Upper lobe of right lung (tissue), 1 donor: Measurements from ENCODE around the gene DKK1. TPM values are rescaled to one million over a fixed set of nuclear protein-coding genes. Genes with fewer than 3 reads are reported as not detected.

Experiments used
- ATAC-seq: fragments of 200-7000 bp; cut with Tn5 transposase; one replicate; pipeline ENCODE4 v1.9.1; 2020; ENCODE audit warnings: mild to moderate bottlenecking, moderate library complexity
- DNase-seq: peaks from one replicate; pipeline ENCODE4 v3.0.0-alpha.2; 2020
- H3K27ac ChIP-seq: fragments of 200-600 bp; one replicate; pipeline ENCODE4 v1.8.0; 2022
- H3K27me3 ChIP-seq: fragments of 200-600 bp; one replicate; pipeline ENCODE4 v1.8.0; 2022; ENCODE audit warnings: mild to moderate bottlenecking
- H3K36me3 ChIP-seq: fragments of 200-600 bp; one replicate; pipeline ENCODE4 v1.8.0; 2022
- H3K4me1 ChIP-seq: fragments of 200-600 bp; one replicate; pipeline ENCODE4 v1.8.0; 2022
- H3K4me3 ChIP-seq: fragments of 200-600 bp; one replicate; pipeline ENCODE4 v1.8.0; 2022; ENCODE audit warnings: mild to moderate bottlenecking
- H3K9me3 ChIP-seq: fragments of 200-600 bp; one replicate; pipeline ENCODE4 v1.8.0; 2022
- intact Hi-C: fragments of 100-400 bp; cut with DNase I; formaldehyde crosslinking; loops from one replicate; pipeline ENCODE4 v1.11.0; 2022
- total RNA-seq: library from RNA; stranded (reverse); fragmentation: NEBNext Ultra II Directional; extraction: Animal tissue kit (Norgen Biotek cat#: 25700); gene quantifications from one replicate; pipeline ENCODE4 v1.2.1, GENCODE V29; 2021
- TF ChIP-seq, protein P1 (sequence below): fragments of 200-600 bp; IDR thresholded peaks from one replicate; pipeline ENCODE4 v1.8.0; 2022; ENCODE audit warnings: antibody characterized with exemption
- donor health status: DM: no; HTN: yes; CAD: no; lungs with severe emphysema.

The DKK1 gene
- total RNA-seq, 1 donor from 2014 or later = 3.7 TPM

DNA sequence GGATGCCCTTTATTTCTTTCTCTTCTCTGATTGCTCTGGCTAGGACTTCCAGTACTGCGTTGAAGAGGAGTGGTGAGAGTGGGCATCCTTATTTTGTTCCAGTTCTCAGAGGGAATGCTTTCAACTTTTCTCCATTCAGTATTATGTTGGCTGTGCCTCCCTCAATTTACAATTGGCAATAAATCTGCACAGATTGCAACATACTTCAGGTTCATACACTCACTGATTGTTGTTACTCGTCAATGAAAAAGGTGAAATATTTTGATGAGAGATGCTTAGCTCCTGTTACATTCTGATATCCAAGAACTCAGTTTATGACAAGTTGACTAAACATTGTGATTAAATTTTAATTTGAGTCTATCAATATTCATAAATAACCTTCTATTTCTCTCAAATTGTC, 37.9 kb upstream of the DKK1 start:
- TF ChIP-seq, protein P1, sequence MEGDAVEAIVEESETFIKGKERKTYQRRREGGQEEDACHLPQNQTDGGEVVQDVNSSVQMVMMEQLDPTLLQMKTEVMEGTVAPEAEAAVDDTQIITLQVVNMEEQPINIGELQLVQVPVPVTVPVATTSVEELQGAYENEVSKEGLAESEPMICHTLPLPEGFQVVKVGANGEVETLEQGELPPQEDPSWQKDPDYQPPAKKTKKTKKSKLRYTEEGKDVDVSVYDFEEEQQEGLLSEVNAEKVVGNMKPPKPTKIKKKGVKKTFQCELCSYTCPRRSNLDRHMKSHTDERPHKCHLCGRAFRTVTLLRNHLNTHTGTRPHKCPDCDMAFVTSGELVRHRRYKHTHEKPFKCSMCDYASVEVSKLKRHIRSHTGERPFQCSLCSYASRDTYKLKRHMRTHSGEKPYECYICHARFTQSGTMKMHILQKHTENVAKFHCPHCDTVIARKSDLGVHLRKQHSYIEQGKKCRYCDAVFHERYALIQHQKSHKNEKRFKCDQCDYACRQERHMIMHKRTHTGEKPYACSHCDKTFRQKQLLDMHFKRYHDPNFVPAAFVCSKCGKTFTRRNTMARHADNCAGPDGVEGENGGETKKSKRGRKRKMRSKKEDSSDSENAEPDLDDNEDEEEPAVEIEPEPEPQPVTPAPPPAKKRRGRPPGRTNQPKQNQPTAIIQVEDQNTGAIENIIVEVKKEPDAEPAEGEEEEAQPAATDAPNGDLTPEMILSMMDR = no peak
- intact Hi-C loops = no loop called here
- DNase-seq = no peak
- H3K27me3 ChIP-seq = no peaks in the 10 kb centered on the region
- no peaks in the 10 kb centered on the region for H3K9me3 ChIP-seq
- no peaks in the 10 kb centered on the region for H3K36me3 ChIP-seq
- H3K4me1 ChIP-seq = no peaks in the 10 kb centered on the region
- no peak overlapping the region for H3K27ac ChIP-seq
- ATAC-seq = no peak
- no peak overlapping the region for H3K4me3 ChIP-seq

DNA sequence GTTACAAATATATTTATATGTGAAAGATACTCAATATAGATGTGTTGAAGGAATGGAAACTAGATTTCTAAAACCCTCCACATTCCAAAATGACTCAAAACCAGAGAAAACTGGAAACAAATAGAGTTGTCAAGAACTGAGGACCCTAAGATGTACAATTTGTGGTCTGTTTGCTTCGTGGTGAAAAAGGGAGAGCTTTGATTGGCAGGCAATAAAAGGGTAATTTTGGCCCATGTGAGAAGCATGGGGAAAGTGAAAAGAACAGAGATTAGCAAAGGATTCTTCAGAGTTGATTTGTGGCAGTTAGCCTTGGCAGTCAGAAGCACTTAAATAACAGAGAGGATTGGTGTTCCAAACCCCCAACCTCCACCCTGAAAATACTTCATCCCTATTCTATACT, 37.1 kb upstream of the DKK1 start:
- H3K9me3 ChIP-seq = no peaks in the 10 kb centered on the region
- H3K4me3 ChIP-seq = no peak overlapping the region
- no peaks in the 10 kb centered on the region for H3K27me3 ChIP-seq
- no peak overlapping the region for H3K27ac ChIP-seq
- no peaks in the 10 kb centered on the region for H3K4me1 ChIP-seq
- intact Hi-C loops = no loop called here
- DNase-seq (no peak), ATAC-seq (no peak)
- H3K36me3 ChIP-seq = no peaks in the 10 kb centered on the region
- TF ChIP-seq, protein P1 = no peak

DNA sequence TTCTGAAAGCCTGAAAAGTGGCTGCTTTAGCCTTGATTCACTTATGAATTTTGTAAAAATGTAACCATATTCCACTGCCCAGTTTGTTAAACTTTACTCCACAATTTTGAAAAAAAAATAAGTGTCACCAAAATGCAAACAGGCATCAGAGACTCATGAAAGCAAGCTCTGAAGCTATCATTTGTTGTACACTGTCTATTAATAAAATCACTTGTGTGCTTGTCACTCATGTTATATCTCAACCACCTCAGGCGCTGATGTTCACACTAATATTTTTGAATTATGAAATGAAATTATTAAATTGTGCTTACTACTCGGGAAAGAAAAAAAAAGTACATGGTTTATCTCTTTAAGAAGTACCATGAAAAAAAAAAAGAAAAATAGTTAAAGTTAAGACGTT, 34.5 kb upstream of the DKK1 start:
- DNase-seq (no peak), ATAC-seq (no peak)
- Histone ChIP-seq H3K9me3 (no peaks in the 10 kb centered on the region), H3K27me3 (no peaks in the 10 kb centered on the region), H3K4me3 (no peak overlapping the region), H3K4me1 (no peaks in the 10 kb centered on the region), H3K27ac (no peak overlapping the region), H3K36me3 (no peaks in the 10 kb centered on the region)
- TF ChIP-seq, protein P1 = no peak
- intact Hi-C loops = no loop called here

DNA sequence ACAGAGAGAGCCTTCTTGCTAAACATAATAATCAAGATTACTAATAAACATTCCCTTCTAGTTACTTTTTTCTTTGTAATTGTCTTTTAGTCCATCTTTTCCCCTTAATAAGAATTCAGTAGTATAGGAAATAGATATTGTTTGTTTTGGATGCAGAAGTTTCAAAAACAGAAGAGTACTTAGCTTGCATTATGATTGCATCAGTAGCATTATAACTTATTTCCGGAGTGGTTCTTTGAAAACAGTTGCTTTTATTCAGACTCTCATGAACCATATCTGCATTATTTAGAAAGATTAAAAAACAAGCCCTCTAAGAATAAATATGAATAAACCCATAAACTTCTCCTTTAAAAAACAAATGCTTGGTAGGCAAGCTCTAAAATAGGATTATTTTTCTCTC, 34.0 kb upstream of the DKK1 start:
- Histone ChIP-seq H3K4me1 (no peaks in the 10 kb centered on the region), H3K9me3 (no peaks in the 10 kb centered on the region), H3K27me3 (no peaks in the 10 kb centered on the region), H3K27ac (no peak overlapping the region), H3K36me3 (no peaks in the 10 kb centered on the region), H3K4me3 (no peak overlapping the region)
- no peak for DNase-seq
- intact Hi-C loops = no loop called here
- ATAC-seq = no peak
- TF ChIP-seq, protein P1 = no peak

DNA sequence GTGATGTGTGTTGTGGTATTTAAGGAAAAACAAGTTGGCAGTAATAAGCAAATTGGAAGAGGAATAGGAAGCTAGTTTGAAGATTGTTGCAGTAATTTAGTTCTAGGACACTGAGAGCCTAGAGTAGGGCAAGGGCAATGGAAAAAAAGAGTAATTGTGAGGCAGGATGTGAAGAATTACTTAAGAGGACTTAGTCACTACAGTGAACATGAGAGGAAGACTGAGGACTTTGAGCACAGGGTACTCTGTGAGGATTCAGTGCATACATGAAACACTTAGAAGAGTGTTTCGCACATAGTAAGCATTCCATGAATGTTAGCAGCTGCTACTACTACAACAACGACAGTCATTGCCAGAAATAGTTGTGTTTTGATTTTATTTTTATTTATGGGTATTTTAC, 30.9 kb upstream of the DKK1 start:
- Histone ChIP-seq H3K4me3 (no peak overlapping the region), H3K9me3 (no peaks in the 10 kb centered on the region), H3K27me3 (no peaks in the 10 kb centered on the region), H3K36me3 (no peaks in the 10 kb centered on the region), H3K4me1 (no peaks in the 10 kb centered on the region), H3K27ac (no peak overlapping the region)
- TF ChIP-seq, protein P1 = no peak
- DNase-seq (no peak), ATAC-seq (no peak)
- intact Hi-C loops = no loop called here

DNA sequence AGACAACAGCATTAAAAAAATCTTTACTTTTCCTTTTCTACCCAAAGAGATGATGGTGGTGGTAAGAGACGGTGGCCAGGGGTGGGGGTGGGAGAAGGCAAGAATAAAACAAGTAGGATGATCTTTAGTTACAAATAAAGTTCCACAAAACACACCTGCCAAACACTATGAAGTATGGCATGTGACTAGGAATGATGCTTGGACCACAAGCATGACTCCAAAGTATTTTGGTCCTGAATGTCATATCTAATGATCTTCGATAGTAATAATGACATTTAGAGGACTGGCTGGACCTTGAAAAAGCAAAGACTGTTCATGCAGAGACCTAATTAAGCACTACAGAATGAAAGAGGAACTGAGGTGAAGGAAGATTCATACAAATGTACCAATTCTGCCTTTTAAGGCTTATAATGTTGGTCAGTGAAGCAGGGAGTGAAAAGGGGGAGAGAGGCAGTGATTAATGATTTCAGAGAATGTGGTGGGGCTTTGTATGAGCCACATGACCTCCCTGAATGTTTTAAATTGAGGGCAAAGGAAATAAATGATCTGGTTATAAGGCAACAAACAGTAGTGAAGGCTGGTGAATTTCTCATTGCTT, 29.6 kb upstream of the DKK1 start:
- no peak overlapping the region for H3K4me3 ChIP-seq
- no peaks in the 10 kb centered on the region for H3K9me3 ChIP-seq
- DNase-seq (no peak), ATAC-seq (no peak)
- H3K4me1 ChIP-seq = no peaks in the 10 kb centered on the region
- H3K27me3 ChIP-seq = no peaks in the 10 kb centered on the region
- TF ChIP-seq, protein P1 = no peak
- no peaks in the 10 kb centered on the region for H3K36me3 ChIP-seq
- intact Hi-C loops = no loop called here
- H3K27ac ChIP-seq = no peak overlapping the region
